IMR-90 (cell line): ENCODE data around the gene LDHB. TPM values are rescaled to one million over a fixed set of nuclear protein-coding genes. Genes with fewer than 3 reads are reported as not detected.
A peak's percentile ranks its signal among the peaks of the same experiment; 100 is the strongest.

Experiments used
- ATAC-seq: fragments of 200-7000 bp; cut with Tn5 transposase; 2 replicates; pipeline ENCODE4 v1.9.1; 2020; ENCODE audit warnings: low read depth, mild to moderate bottlenecking, moderate library complexity
- BruUV-seq: library from RNA; stranded (reverse); fragments of 400-500 nt; replicated peaks from 2 replicates; lab custom pipeline; 2021; lab: Mats Ljungman, UMichigan
- CTCF ChIA-PET: fragments of 300-600 bp; formaldehyde crosslinking; extraction: SDS; loops from one replicate; lab custom pipeline; 2021; ENCODE audit warnings: antibody characterized with exemption; lab: Yijun Ruan, JAX
- POLR2A ChIA-PET: fragments of 300-600 bp; sonication (Branson Sonifier 250); formaldehyde crosslinking; loops from one replicate; lab custom pipeline; 2022; ENCODE audit warnings: antibody characterized with exemption; ENCODE audit not compliant: unreplicated experiment; lab: Charles Lee
- DNase-seq: peaks from one replicate; pipeline ENCODE4 v3.0.0; 2013
- H2AFZ ChIP-seq: replicated peaks from 2 replicates; pipeline ENCODE3; 2013; ENCODE audit warnings: low read length, mild to moderate bottlenecking; ENCODE audit not compliant: poor library complexity
- H2AK5ac ChIP-seq: 2 replicates; pipeline ENCODE4 v1.6.1; 2013; ENCODE audit warnings: low read depth, low read length, inconsistent platforms
- H2AK9ac ChIP-seq: replicated peaks from 2 replicates; pipeline ENCODE3; 2013; ENCODE audit warnings: mild to moderate bottlenecking, low read depth, low read length, moderate library complexity; ENCODE audit not compliant: poor library complexity
- H2BK120ac ChIP-seq: 2 replicates; pipeline ENCODE4 v1.6.1; 2013; ENCODE audit warnings: low read depth, low read length, inconsistent platforms
- H2BK15ac ChIP-seq: 3 replicates; pipeline ENCODE4 v1.6.1; 2013; ENCODE audit warnings: low read depth, low read length, inconsistent platforms
- H2BK20ac ChIP-seq: 2 replicates; pipeline ENCODE4 v1.6.1; 2013; ENCODE audit warnings: low read depth, mild to moderate bottlenecking, inconsistent platforms, low read length, moderate library complexity
- H2BK5ac ChIP-seq: 2 replicates; pipeline ENCODE4 v1.6.1; 2013; ENCODE audit warnings: mild to moderate bottlenecking, low read depth, low read length, inconsistent platforms; ENCODE audit not compliant: poor library complexity, severe bottlenecking
- H3K14ac ChIP-seq: replicated peaks from 2 replicates; pipeline ENCODE4 v1.6.1; 2013; ENCODE audit warnings: low read depth, low read length, inconsistent platforms
- H3K18ac ChIP-seq: 2 replicates; pipeline ENCODE4 v1.6.1; 2013; ENCODE audit warnings: low read depth, low read length, control low read depth
- H3K23ac ChIP-seq: 2 replicates; pipeline ENCODE4 v1.6.1; 2013; ENCODE audit warnings: low read depth, low read length, inconsistent platforms
- H3K27ac ChIP-seq: 2 replicates; pipeline ENCODE4 v1.5.1; 2013; ENCODE audit warnings: mild to moderate bottlenecking, control low read depth, low read length; ENCODE audit not compliant: insufficient read depth
- H3K27me3 ChIP-seq: 2 replicates; pipeline ENCODE4 v1.6.1; 2013; ENCODE audit warnings: low read length; ENCODE audit not compliant: control insufficient read depth, insufficient read depth
- H3K36me3 ChIP-seq: 2 replicates; pipeline ENCODE4 v1.6.1; 2013; ENCODE audit warnings: low read length, mixed read lengths; ENCODE audit not compliant: control insufficient read depth, insufficient read depth
- H3K4ac ChIP-seq: 2 replicates; pipeline ENCODE4 v1.6.1; 2013; ENCODE audit warnings: low read depth, low read length, inconsistent platforms
- H3K4me1 ChIP-seq: 2 replicates; pipeline ENCODE4 v1.6.1; 2013; ENCODE audit warnings: low read length, mixed read lengths; ENCODE audit not compliant: control insufficient read depth, insufficient read depth
- H3K4me2 ChIP-seq: 2 replicates; pipeline ENCODE4 v1.6.1; 2013; ENCODE audit warnings: low read depth, mild to moderate bottlenecking, control low read depth, low read length, moderate library complexity
- H3K4me3 ChIP-seq: 2 replicates; pipeline ENCODE4 v1.5.1; 2013; ENCODE audit warnings: low read depth, mild to moderate bottlenecking, control low read depth, low read length, moderate library complexity; ENCODE audit not compliant: insufficient read depth
- H3K56ac ChIP-seq: 2 replicates; pipeline ENCODE4 v1.6.1; 2013; ENCODE audit warnings: low read length, inconsistent platforms; ENCODE audit not compliant: insufficient read depth; ENCODE audit errors: extremely low read depth
- H3K79me1 ChIP-seq, 2 experiments: 2 replicates each; pipeline ENCODE4 v1.6.1; 2013; ENCODE audit warnings: low read length in 2 of 2, inconsistent platforms in 1 of 2, low read depth in 1 of 2
- H3K9ac ChIP-seq: 2 replicates; pipeline ENCODE4 v1.6.1; 2013; ENCODE audit warnings: low read depth, low read length, control low read depth
- H3K9me1 ChIP-seq: 2 replicates; pipeline ENCODE4 v1.6.1; 2013; ENCODE audit warnings: low read length, inconsistent platforms; ENCODE audit not compliant: insufficient read depth
- H3K9me3 ChIP-seq: 2 replicates; pipeline ENCODE4 v1.6.1; 2013; ENCODE audit warnings: low read length; ENCODE audit not compliant: control insufficient read depth, insufficient read depth
- H4K20me1 ChIP-seq: 2 replicates; pipeline ENCODE4 v1.6.1; 2013; ENCODE audit warnings: low read length, inconsistent platforms; ENCODE audit not compliant: insufficient read depth
- H4K5ac ChIP-seq: 2 replicates; pipeline ENCODE4 v1.6.1; 2013; ENCODE audit warnings: mild to moderate bottlenecking, low read depth, low read length, control low read depth
- H4K8ac ChIP-seq, 2 experiments: 2 replicates each; pipeline ENCODE4 v1.6.1; 2013; ENCODE audit warnings: low read depth in 2 of 2, low read length in 2 of 2, control low read depth in 1 of 2, inconsistent platforms in 1 of 2
- H4K91ac ChIP-seq: 2 replicates; pipeline ENCODE4 v1.6.1; 2013; ENCODE audit warnings: low read depth, low read length, inconsistent platforms; ENCODE audit not compliant: insufficient read depth
- CEBPB ChIP-seq: IDR thresholded peaks from 2 replicates; pipeline ENCODE4 v1.6.1; 2012; ENCODE audit warnings: low read depth, low read length, improper control_type of control experiment
- MXI1 ChIP-seq: IDR thresholded peaks from 2 replicates; pipeline ENCODE4 v1.6.1; 2012; ENCODE audit warnings: low read depth, mild to moderate bottlenecking, low read length, moderate library complexity, borderline replicate concordance
- RAD21 ChIP-seq: IDR thresholded peaks from 2 replicates; pipeline ENCODE4 v1.6.1; 2012; ENCODE audit warnings: low read length, improper control_type of control experiment
- SMC3 ChIP-seq: fragments of 150-350 bp; IDR thresholded peaks from 2 replicates; pipeline ENCODE4 v1.6.1; 2016; ENCODE audit warnings: low read depth, mild to moderate bottlenecking, antibody characterized with exemption, low read length, moderate library complexity
- WGBS, 2 experiments: methylation state at CpG; one replicate each; pipeline versions ENCODE4 v1.1.5 to v1.1.7; 2013; ENCODE audit warnings: missing lambda C conversion rate in 2 of 2; ENCODE audit not compliant: insufficient read length in 1 of 2; ENCODE audit errors: extremely low coverage in 2 of 2; 5-methylcytosine and 5-hydroxymethylcytosine counted together
- dilution Hi-C: fragments of 300-500 bp; cut with HindIII; formaldehyde crosslinking; loops from one replicate; pipeline ENCODE4 v1.14.3; 2018; ENCODE audit warnings: low sequenced_read_pairs; ENCODE audit not compliant: unreplicated experiment
- in situ Hi-C: fragments of 300-500 bp; cut with MboI; formaldehyde crosslinking; loops from 3 replicates; pipeline ENCODE4 v1.14.3; 2019; ENCODE audit warnings: low sequenced_read_pairs, inconsistent platforms, mixed read lengths
- intact Hi-C: fragments of 100-400 bp; cut with micrococcal nuclease; formaldehyde crosslinking; loops from 2 replicates; pipeline ENCODE4 v1.10.0; 2022
- polyA plus RNA-seq, 3 experiments: library from polyadenylated mRNA; depleted of rRNA; stranded (reverse); fragments of >200 nt; gene quantifications; 2 replicates each; pipeline ENCODE4 v1.2.3, GENCODE V29; 2012; ENCODE audit warnings: low replicate concordance in 1 of 3
- total RNA-seq: library from RNA; depleted of rRNA; stranded (reverse); fragments of >200 nt; gene quantifications from 2 replicates; pipeline ENCODE4 v1.2.3, GENCODE V29; 2012
- TF ChIP-seq, protein P1 (sequence below): conservative IDR thresholded peaks from 2 replicates; pipeline ENCODE4 v1.5.1; 2012; ENCODE audit warnings: mild to moderate bottlenecking, low read depth, low read length, improper control_type of control experiment

The LDHB gene
- total and polyA plus RNA-seq, 2 of the 4 experiments (the other 2 are of a cell fraction), result 623 to 630 TPM

- H2BK15ac ChIP-seq, result no peak overlapping the region
- H2AK9ac ChIP-seq, result no peak overlapping the region
- H3K4me1 ChIP-seq, result no peaks in the 10 kb centered on the region
- no peaks in the 10 kb centered on the region for H3K36me3 ChIP-seq
- H2AK5ac ChIP-seq, result no peak overlapping the region
- no peaks in the 10 kb centered on the region for H4K20me1 ChIP-seq
- no peak overlapping the region for H2AFZ ChIP-seq
- no peak overlapping the region for H3K56ac ChIP-seq
- CTCF ChIA-PET, result interaction anchor here (1.0 kb wide), 1 partner anchor 77 kb away, joined by 3 read pairs; no protein-coding TSS in a partner anchor
- POLR2A ChIA-PET, result no interaction called here
- in situ Hi-C loops, result loop anchor here (10.0 kb wide), 1 partner anchor 67 kb away; no protein-coding TSS in a partner anchor
- no peak overlapping the region for H3K4me3 ChIP-seq
- H3K4me2 ChIP-seq, result no peak overlapping the region
- WGBS, 2 experiments, result no CpG with 5 or more reads among the region's 2 CpGs
- H3K9ac ChIP-seq, result no peak overlapping the region
- no peak overlapping the region for H2BK5ac ChIP-seq
- H4K8ac ChIP-seq, result no peak overlapping the region
- intact Hi-C loops, result loop anchor here (1.0 to 10.0 kb wide), 2 partner anchors 73 to 407 kb away; no protein-coding TSS in a partner anchor
- H2BK120ac ChIP-seq, result no peak overlapping the region
- no peak overlapping the region for H2BK20ac ChIP-seq
- H3K9me3 ChIP-seq, result no peaks in the 10 kb centered on the region
- TF ChIP-seq RAD21 (peak; percentile 48), CEBPB (no peak), SMC3 (no peak), MXI1 (no peak)
- TF ChIP-seq, protein P1, sequence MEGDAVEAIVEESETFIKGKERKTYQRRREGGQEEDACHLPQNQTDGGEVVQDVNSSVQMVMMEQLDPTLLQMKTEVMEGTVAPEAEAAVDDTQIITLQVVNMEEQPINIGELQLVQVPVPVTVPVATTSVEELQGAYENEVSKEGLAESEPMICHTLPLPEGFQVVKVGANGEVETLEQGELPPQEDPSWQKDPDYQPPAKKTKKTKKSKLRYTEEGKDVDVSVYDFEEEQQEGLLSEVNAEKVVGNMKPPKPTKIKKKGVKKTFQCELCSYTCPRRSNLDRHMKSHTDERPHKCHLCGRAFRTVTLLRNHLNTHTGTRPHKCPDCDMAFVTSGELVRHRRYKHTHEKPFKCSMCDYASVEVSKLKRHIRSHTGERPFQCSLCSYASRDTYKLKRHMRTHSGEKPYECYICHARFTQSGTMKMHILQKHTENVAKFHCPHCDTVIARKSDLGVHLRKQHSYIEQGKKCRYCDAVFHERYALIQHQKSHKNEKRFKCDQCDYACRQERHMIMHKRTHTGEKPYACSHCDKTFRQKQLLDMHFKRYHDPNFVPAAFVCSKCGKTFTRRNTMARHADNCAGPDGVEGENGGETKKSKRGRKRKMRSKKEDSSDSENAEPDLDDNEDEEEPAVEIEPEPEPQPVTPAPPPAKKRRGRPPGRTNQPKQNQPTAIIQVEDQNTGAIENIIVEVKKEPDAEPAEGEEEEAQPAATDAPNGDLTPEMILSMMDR, result peak; percentile 38
- H4K91ac ChIP-seq, result no peak overlapping the region
- no peaks in the 10 kb centered on the region for H3K9me1 ChIP-seq
- BruUV-seq, result no TSS peak
- H3K27ac ChIP-seq, result no peak overlapping the region
- ATAC-seq (peak; percentile 61; the same call in 1 of the 2 replicates), DNase-seq (peak; percentile 33)
- dilution Hi-C loops, result no loop called here
- H3K27me3 ChIP-seq, result peaks cover 2% of the 10 kb centered on the region; the same call in 1 of the 2 replicates
- H3K4ac ChIP-seq, result no peak overlapping the region
- H3K14ac ChIP-seq, result no peak overlapping the region
- no peak overlapping the region for H3K23ac ChIP-seq
- H4K5ac ChIP-seq, result no peak overlapping the region
- no peaks in the 10 kb centered on the region for H3K79me1 ChIP-seq
- H3K18ac ChIP-seq, result no peak overlapping the region
These were observed 49.9 kb downstream of the LDHB start for GRCh38 chr12:21607701-21608100.
